ENCODE data around the gene PLB1. TPM values are rescaled to one million over a fixed set of nuclear protein-coding genes. Genes with fewer than 3 reads are reported as not detected.
A peak's percentile ranks its signal among the peaks of the same experiment; 100 is the strongest.

The PLB1 gene
- total and polyA plus RNA-seq, 9 of the 15 experiments (the other 6 are each of a cell fraction or from before 2014, with no cell fraction given), result 0.01 to 0.09 (median 0.07) TPM; not detected in 2

GRCh38 chr2:28621172-28622100, 125.6 kb downstream of the PLB1 start (continued):
- 0 out of 2 replicates have a peak, but pooled peaks have one; percentile 67 for TF ChIP-seq RREB1 (CRISPR knock-in tag; IDR thresholded peaks at IDR 0.05)
- TF ChIP-seq ZBTB33 (CRISPR knock-in tag; IDR thresholded peaks at IDR 0.05), result peak; percentile 43; the same call in 1 of the 2 replicates
- TF ChIP-seq TFAP4 (CRISPR knock-in tag; IDR thresholded peaks at IDR 0.05; ENCODE audit: borderline replicate concordance), result peak; percentile 53; the same call in 1 of the 2 replicates
- no peak for TF ChIP-seq ZNF609 (CRISPR knock-in tag; IDR thresholded peaks at IDR 0.05; ENCODE audit: borderline replicate concordance)
- TF ChIP-seq NR2C2 (CRISPR knock-in tag; IDR thresholded peaks at IDR 0.05), result no peak
- TF ChIP-seq NR2C2 (tag; IDR thresholded peaks at IDR 0.05), result peak; percentile 83
- TF ChIP-seq HNRNPLL (IDR thresholded peaks at IDR 0.05; ENCODE audit: low read depth, low read length, poor library complexity, severe bottlenecking), result no peak
- TF ChIP-seq GABPA (tag; conservative IDR thresholded peaks at IDR 0.05; ENCODE audit: low read depth), result peak; percentile 65

All from K562 (cell line).